HPDE6-E6E7 (cell line): ENCODE results near the gene PCNX4.

Source experiments
- DNase-seq: peaks from one replicate; pipeline ENCODE4 v3.0.0; 2011; ENCODE audit warnings: missing footprints; ENCODE audit errors: extremely low spot score

The PCNX4 gene

DNA sequence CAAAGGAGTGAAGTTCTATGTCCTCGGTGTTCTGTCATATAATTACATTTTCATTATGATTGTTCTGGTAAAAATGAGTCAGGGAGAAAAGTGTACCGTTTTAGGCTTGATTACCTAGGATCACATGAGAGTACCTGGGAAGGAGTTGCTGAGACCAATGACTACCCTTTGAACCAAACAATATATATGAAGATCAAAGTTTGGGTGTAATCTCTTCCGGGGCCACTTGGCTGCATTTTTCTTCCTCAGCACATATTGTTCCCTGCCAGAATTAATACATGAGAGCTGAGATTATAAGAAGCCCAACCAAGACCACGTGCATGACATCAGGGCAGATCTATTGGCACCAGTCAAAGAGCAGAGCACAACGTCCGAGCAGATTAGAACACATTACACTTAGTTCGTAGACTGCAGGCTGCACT lies 114.5 kb downstream of the PCNX4 start:
- no peak for DNase-seq

GRCh38 chr14:60206837-60207533 lies 115.3 kb downstream of the PCNX4 start:
- no peak for DNase-seq

GRCh38 chr14:60210703-60211102 lies 119.0 kb downstream of the PCNX4 start:
- no peak for DNase-seq

GRCh38 chr14:60211153-60211552 lies 119.4 kb downstream of the PCNX4 start:
- no peak for DNase-seq

DNA sequence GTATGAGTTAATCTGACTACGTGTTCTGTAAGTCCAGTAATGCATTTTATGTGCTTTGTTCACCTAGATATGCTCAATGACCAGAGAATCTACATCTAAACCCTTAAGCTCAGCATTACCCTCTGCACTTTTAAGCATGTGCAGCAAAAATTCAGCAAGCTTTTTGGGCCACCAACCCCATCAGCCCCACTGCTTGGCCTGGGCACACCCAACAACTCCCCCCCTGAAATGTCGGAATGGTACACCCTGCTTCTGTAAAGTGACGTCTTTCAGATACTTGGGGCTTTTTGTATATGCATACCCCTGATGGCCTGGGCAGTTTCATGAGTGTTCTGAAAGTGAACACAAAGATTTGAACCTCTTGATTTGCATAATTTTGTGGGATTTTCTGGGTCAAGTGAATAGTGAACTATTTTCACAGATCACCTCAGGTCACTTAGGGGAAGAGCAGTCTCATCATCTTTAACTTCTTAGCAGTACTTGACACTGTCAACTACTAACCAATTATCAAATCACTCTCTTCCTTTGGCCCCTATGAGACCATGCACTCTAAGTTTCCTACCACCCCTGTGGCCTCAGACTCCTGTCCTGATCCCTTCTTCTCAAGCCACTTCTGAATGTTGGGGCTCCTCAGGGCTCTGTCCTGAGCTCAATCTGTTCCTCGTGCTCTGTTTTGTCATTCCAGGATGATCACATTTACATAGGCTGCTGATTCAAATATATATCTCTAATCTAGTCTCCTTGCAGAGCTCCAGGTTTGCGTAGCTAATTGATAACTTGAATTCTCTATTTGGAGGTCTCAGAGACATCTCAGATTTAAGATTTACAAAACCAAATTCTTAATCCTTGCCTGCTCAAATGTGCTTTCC lies 121.0 kb downstream of the PCNX4 start:
- no peak for DNase-seq

DNA sequence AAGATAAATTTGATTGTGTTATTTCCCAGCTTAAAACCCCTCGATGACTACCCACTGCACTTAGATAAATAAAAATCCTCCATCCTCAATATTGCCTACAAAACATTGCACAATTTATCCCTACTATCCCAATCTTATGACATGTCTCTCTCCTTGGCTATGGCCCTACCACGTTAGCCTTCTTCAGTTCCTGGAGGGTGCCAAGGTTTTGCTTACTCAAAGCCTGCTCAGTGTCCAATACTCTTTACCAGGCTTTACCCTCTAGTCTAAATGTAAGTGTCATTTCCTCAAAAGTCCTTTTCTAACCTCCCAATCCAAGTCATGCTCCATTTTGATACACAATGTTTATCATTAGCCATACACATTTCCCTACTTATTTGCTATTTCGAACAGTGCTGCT lies 122.3 kb downstream of the PCNX4 start:
- DNase-seq: no peak

GRCh38 chr14:60214415-60215126 lies 122.8 kb downstream of the PCNX4 start:
- no peak for DNase-seq

GRCh38 chr14:60215127-60215444 lies 123.4 kb downstream of the PCNX4 start:
- DNase-seq: no peak

DNA sequence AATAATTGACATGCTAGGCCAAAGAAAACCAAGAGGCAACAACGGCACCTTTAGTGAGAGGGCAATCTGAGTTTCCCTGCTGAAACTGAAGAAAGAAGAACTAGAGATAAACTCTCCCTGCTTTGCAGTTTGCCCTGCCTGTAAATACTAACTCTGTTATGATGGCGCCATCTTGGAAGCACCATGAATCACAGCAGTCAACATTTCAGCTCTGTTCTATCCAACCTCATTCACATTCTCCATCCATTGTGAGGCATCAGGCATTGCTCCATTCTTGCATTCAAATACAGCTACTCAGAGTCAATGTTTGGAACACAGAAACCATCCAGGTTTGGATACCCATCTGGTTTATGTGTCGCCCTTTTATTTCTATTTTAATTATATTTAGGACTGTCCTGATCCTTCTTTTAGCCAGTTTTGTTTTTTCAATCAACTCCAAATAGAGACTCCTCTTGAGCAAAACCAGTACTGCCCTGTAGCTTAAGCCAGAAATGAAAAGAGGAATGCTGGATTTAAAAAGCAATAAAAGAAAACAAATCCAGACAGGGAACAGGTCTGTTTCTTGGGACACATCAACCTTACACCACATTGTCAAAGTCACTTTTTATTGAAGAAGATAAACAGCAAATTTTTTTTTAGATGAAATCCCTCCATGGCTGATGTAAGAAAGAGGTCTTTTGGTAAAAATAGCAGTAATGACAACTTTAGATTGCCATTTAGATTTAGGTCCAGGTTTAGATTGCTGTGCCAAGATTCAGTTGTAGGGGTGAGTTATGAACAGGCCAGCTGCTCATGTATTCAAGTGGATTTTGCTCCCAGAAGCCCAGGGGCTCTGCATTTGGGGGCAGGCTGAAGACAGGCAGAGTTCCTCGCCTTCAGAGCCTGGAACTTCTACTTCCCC lies 124.0 kb downstream of the PCNX4 start:
- DNase-seq: no peak

GRCh38 chr14:60217713-60218112 lies 126.0 kb downstream of the PCNX4 start:
- no peak for DNase-seq
